Neural cell (in vitro differentiated cells): Measurements from ENCODE around the gene WWC2.
"Not testable (repeated sequence)": the region's sequence is repeated elsewhere in the genome, so short reads cannot be mapped to it uniquely, and the experiment has no call there.

Source experiments
- EP300 ChIP-seq: fragments of 450-650 bp; conservative IDR thresholded peaks from 2 replicates; pipeline ENCODE4 v1.6.1; 2014; ENCODE audit warnings: antibody characterized with exemption, mild to moderate bottlenecking, moderate library complexity; ENCODE audit not compliant: poor library complexity, severe bottlenecking
- POLR2AphosphoS5 ChIP-seq: IDR thresholded peaks from 2 replicates; pipeline ENCODE4 v1.6.1; 2012
- SMC3 ChIP-seq: fragments of 450-650 bp; conservative IDR thresholded peaks from 2 replicates; pipeline ENCODE4 v1.6.1; 2014; ENCODE audit warnings: antibody characterized with exemption, mild to moderate bottlenecking, moderate library complexity; ENCODE audit not compliant: poor library complexity
- TAF1 ChIP-seq: IDR thresholded peaks from 2 replicates; pipeline ENCODE4 v1.6.1; 2012; ENCODE audit warnings: low read depth
- TF ChIP-seq, protein P1 (sequence below): fragments of 450-650 bp; IDR thresholded peaks from 2 replicates; pipeline ENCODE4 v1.5.1; 2014; ENCODE audit warnings: antibody characterized with exemption, mild to moderate bottlenecking, moderate library complexity; ENCODE audit not compliant: poor library complexity, severe bottlenecking

DNA sequence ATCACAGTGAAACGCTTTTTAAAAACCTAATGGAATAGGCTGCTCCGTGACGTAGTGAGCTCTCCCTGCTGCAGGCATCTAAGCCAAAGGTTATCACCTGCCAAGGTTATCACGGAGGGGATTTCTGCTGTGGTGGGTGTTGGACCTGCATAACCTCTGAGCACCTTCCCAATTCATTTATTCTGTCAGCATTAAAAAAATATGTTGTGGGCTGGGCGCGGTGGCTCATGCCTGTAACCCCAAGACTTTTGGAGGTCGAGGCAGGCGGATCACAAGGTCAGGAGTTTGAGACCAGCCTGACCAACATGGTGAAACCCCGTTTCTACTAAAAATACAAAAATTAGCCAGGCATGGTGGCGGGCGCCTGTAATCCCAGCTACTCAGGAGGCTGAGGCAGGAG lies 225.0 kb downstream of the WWC2 start:
- TF ChIP-seq, protein P1, sequence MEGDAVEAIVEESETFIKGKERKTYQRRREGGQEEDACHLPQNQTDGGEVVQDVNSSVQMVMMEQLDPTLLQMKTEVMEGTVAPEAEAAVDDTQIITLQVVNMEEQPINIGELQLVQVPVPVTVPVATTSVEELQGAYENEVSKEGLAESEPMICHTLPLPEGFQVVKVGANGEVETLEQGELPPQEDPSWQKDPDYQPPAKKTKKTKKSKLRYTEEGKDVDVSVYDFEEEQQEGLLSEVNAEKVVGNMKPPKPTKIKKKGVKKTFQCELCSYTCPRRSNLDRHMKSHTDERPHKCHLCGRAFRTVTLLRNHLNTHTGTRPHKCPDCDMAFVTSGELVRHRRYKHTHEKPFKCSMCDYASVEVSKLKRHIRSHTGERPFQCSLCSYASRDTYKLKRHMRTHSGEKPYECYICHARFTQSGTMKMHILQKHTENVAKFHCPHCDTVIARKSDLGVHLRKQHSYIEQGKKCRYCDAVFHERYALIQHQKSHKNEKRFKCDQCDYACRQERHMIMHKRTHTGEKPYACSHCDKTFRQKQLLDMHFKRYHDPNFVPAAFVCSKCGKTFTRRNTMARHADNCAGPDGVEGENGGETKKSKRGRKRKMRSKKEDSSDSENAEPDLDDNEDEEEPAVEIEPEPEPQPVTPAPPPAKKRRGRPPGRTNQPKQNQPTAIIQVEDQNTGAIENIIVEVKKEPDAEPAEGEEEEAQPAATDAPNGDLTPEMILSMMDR = not testable (repeated sequence)
- TF ChIP-seq POLR2AphosphoS5, EP300, TAF1, SMC3: not testable (repeated sequence)
